ENCODE data around the gene RAF1.
A peak's percentile ranks its signal among the peaks of the same experiment; 100 is the strongest.
"Not testable (repeated sequence)": the region's sequence is repeated elsewhere in the genome, so short reads cannot be mapped to it uniquely, and the experiment has no call there.

Gene RAF1

DNA sequence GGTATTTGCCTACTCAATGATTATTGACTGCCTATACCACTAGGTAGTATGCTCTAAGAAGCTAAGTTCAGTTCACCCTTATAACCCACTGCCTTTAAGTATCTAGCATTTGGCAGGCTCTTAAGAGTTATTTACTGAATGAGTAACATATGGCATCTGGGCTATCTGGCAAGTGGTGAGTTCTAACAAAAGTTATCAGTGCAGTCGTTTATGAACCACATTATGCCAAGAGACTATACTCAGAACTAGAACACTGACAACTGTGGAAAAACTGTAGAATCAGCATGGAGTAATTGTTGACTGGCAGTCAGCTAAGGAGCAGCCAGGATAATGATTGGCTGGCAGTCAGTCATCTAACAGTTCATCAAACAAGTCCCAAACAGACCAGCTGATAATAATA, 25.8 kb downstream of the RAF1 start:
- no peak for DNase-seq

DNA sequence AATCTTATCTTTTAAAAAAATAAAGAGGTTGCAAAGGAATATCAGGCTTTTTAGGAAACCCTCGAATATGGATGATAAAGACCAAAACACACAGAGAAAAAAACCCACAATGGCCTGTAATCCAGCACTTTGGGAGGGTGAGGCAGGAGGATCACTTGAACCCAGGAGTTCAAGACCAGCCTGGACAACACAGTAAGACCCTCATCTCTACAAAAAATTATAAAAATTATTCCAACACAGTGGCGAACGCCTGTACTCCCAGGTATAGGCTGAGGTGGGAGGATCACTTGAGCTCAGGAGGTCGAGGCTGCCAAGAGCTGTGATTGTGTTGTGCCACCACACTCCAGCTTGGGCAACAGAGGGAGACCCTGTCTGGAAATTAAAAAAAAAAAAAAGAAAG, 30.8 kb downstream of the RAF1 start:
- no peak for DNase-seq

DNA sequence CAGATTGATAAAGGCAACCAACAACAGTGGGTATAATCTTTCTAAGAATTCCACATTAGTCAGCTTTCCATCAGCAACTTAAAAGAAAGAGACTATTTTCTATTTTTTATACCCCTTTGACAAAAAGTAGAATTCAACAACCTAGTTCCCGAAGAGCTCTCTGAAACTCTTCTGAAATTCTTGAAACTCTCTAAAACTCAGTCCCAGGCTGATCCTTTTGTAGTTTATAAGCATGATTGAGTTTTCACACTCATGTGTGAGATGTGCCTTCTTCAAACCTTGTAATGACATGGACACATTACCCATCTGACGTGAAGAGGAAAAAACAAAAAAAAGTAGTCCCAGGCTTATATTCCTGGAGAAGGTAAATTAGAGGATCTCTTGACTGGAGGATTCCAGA, 31.4 kb downstream of the RAF1 start:
- DNase-seq = no peak

- not testable (repeated sequence) for DNase-seq
Measured at GRCh38 chr3:12630843-12631242, 33.1 kb downstream of the RAF1 start.

DNA sequence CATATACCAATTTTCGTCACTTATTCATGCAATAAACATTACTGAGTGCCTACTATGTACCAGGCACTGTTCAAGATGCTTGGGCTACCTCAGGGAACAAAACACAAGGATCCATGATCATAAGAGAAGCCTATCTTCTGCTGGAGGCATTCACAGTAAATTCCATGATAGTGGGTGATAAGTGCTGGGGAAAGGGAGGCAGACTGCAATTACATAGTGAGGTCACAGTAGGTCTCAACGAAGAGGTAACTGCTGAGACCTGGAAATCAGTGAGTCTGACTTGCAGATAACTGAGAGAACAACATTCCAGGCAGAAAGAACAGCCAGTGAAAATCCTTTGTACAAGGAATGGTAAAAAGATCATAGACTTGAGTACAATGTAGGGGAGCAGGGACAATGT, 33.6 kb downstream of the RAF1 start:
- DNase-seq = no peak

- no peak for DNase-seq
Measured at GRCh38 chr3:12629560-12629959, 34.4 kb downstream of the RAF1 start.

GRCh38 chr3:12628813-12629212, 35.1 kb downstream of the RAF1 start:
- no peak for DNase-seq

DNA sequence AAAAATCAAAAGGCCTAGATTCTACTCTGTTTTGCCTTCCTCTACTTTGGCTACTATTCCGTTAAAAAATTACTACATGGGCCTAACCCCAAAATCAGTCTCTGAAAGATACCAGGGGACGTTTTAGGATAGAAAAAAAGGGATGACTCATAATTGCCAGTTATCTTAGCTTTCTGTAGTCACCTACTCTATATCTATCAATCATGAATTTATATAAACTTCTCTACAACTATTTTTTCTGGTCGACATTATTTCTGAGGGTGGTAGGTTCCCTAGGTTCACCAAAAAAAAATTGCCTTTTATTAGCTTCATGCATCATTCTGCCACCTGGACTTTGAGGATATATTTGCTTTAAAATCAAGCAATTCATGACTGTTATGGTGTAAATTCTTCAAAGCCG, 36.5 kb downstream of the RAF1 start:
- no peak for DNase-seq

DNA sequence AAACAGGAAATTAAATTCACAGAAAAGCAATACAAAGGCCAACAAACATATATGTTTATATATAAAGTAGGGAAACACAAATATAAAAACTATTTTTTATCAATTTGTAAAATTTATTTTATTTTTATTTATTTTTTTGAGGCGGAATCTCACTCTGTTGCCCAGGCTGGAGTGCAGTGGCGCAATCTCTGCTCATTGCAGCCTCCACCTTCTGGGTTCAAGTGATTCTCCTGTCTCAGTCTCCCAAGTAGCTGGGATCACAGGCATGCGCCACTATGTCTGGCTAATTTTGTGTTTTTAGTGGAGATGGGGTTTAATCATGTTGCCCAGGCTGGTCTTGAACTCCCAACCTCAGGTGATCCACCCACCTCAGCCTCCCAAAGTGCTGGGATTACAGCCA, 39.0 kb downstream of the RAF1 start:
- DNase-seq = not testable (repeated sequence)

GRCh38 chr3:12624056-12624455, 39.9 kb downstream of the RAF1 start:
- DNase-seq = no peak

DNA sequence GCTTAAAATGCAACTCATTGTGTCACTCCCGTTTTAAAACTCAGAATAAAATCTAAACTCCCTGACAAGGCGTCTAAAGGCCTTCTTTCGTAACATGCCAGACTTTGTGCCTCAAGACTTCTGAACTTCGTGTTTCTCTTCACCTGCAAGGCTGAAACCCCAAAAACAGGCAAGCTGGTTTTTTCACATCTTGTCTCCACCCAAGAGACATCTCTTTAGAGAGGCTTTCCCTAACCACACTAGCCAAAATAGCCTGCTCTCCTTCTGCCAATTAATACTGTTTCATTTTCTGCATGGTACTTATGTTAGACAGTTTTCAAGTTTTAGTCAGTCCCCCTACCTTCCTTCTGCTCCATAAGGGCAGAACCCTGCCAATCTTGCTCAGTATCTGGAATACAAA, 41.6 kb downstream of the RAF1 start:
- no peak for DNase-seq

DNA sequence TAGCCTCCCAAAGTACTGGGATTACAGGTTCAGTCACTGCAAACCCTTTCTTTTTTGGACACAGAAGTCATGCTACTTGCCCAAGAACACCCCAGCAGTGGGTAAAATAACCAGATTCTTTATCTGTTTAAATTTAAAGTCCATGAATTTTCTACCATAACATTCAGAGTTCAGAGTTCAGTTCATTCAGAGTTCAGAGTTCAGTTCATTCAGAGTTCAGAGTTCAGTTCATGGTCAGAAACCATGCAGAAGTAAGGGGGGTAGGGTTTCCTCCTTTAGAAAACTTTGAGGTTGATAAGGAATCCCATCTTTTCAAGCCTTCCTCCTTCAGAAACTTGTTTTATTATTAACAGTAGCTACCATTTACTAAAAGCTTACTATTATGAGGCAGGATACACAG, 43.2 kb downstream of the RAF1 start:
- DNase-seq = no peak

- no peak for DNase-seq
Measured at GRCh38 chr3:12620305-12620704, 43.6 kb downstream of the RAF1 start.

- DNase-seq = no peak
Measured at GRCh38 chr3:12618426-12618825, 45.5 kb downstream of the RAF1 start.

GRCh38 chr3:12615266-12615665, 48.7 kb downstream of the RAF1 start:
- DNase-seq = no peak

GRCh38 chr3:12613250-12613649, 50.7 kb downstream of the RAF1 start:
- peak in 2 of 6 experiments; percentile 1 to 6 for DNase-seq

GRCh38 chr3:12612514-12613226, 51.2 kb downstream of the RAF1 start:
- DNase-seq = no peak

GRCh38 chr3:12611117-12611516, 52.8 kb downstream of the RAF1 start:
- no peak for DNase-seq

GRCh38 chr3:12608376-12608775, 55.5 kb downstream of the RAF1 start:
- DNase-seq = no peak

DNA sequence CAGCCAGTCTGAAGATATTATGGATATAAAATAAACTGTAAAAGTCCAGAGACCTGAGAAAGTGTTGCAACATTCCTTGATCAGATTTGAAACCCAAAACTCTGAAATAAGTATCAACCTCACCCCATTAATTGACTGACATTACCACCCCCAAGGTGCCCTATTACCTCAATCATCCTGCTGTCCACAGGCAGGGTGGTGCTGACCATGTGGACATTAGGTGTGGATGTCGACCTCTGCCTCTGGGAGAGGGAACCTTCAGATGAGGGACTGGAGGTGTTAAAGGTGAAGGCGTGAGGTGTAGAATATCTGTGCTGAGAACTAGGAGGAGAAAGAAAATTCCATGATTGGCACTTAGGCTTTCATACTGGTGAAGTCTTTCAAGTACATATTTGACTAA, 59.9 kb downstream of the RAF1 start:
- DNase-seq = no peak

GRCh38 chr3:12601072-12601471, 62.8 kb downstream of the RAF1 start:
- no peak for DNase-seq

DNA sequence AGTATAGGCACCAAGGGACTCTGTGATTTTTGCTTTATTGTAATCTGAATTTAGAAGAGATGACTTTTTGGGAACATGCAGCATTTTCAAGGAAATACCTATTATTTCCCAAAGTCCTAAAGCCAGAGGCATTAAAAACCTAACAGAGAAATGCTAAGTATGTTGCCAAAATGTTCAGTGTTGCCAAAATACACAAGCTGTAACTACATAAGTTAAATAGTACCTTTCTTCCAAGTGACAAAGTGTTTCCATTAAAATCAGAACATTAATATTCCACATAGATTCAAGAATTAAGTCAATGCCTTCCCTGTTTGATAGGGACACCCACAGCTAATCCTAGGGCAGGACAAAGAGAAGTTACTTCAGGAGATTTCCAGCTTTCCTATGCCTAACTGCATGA, 65.0 kb downstream of the RAF1 start:
- DNase-seq = no peak

GRCh38 chr3:12593473-12593872, 70.4 kb downstream of the RAF1 start:
- DNase-seq = no peak

DNA sequence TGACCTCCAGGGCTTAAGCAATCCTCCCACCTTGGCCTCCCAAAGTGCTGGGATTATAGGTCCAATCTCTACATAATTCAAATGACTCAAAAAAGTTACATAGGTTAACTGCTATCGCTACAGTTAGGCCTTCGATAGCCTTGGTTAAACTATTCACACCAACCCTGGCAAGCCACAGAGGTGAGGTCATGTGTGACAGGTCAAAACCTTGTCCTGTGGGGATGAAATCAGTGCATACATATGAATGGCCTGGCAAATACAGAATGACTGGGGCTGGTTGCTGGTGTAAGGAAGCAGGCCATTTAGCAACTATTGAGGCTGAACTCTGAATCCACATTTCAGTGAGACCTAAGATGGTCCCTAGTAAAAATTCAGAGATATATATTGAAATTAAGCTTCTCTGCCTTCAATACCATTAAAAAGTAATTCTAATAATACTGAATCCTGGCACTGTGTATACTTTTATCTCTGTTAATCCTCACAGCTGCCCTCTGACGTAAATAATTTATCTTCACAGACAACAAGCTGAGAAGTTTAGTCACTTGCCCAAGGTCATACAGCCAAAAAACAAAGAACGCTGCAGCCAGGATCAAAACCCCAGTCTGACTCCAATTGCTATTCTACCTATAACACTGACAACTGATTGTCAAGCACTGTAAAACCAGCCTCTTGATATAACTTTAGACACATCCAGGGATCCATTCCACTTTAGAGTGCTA, 71.8 kb downstream of the RAF1 start:
- no peak for DNase-seq

DNA sequence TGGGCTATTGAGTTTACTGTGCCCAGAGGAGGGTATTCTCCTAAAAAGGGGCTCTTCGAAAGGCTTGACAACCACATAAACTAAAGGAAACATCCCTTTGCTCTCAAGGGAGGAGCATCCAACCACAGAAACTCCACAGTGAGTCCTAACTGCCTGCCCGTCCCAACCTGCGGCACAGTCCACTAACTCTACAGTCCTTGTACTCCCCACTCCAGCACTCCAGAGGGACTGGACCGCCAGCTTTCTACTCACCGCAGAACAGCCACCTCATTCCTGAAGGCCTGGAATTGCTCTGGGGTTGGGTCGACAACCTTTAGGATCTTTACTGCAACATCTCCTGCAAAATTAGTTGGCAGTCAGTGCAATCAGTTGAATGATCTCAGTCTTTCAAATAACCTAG, 72.5 kb downstream of the RAF1 start:
- no peak for DNase-seq
